Stomach (tissue), 9 donors: ENCODE data around the gene TRAF3IP1. TPM values are rescaled to one million over a fixed set of nuclear protein-coding genes. Genes with fewer than 3 reads are reported as not detected.
"Not testable (repeated sequence)": the region's sequence is repeated elsewhere in the genome, so short reads cannot be mapped to it uniquely, and the experiment has no call there.

Source experiments
- DNase-seq, 2 donors: peaks; one replicate each; pipeline versions ENCODE4 v3.0.0 to v3.0.0-alpha.2; 2013 to 2019
- H3K27ac ChIP-seq, 5 donors: fragments of 200-600 bp in 4 of 5; sonication (generic) in 4 of 5; one replicate each; pipeline ENCODE4 v1.5.1; 2013 to 2019; ENCODE audit warnings: mild to moderate bottlenecking in 1 of 5, moderate library complexity in 1 of 5
- H3K27me3 ChIP-seq, 3 donors: fragments of 200-600 bp; sonication (generic); one replicate each; pipeline ENCODE4 v1.5.1; 2017 to 2019; ENCODE audit warnings: mixed run types in 1 of 3
- H3K36me3 ChIP-seq, 4 donors: fragments of 200-600 bp; sonication (generic); 1 replicate in 3 of 4; 2 replicates in 1 of 4; pipeline ENCODE4 v1.5.1; 2016 to 2019
- H3K4me1 ChIP-seq, 4 donors: fragments of 200-600 bp; sonication (generic); one replicate each; pipeline ENCODE4 v1.5.1; 2016 to 2019
- H3K4me3 ChIP-seq, 4 donors: fragments of 200-600 bp; sonication (generic) in 3 of 4; one replicate each; pipeline ENCODE4 v1.5.1; 2016 to 2019; ENCODE audit warnings: mild to moderate bottlenecking in 1 of 4
- H3K9me3 ChIP-seq, 4 donors: fragments of 200-600 bp; sonication (generic); one replicate each; pipeline ENCODE4 v1.5.1; 2016 to 2019
- EP300 ChIP-seq: sonication (generic); formaldehyde crosslinking; IDR thresholded peaks from one replicate; pipeline ENCODE4 v1.6.1; 2017; ENCODE audit warnings: antibody characterized with exemption
- POLR2A ChIP-seq, 4 donors: fragments of 450-650 bp; IDR thresholded peaks; one replicate each; pipeline ENCODE4 v1.6.1; 2016; ENCODE audit warnings: antibody characterized with exemption in 4 of 4, control low read depth in 2 of 4, mild to moderate bottlenecking in 1 of 4, moderate library complexity in 1 of 4
- POLR2AphosphoS5 ChIP-seq, 3 donors: sonication (generic); formaldehyde crosslinking; IDR thresholded peaks; one replicate each; pipeline ENCODE4 v1.6.1; 2016; ENCODE audit warnings: antibody characterized with exemption in 3 of 3
- WGBS, 5 donors: extraction: QIAGEN DNeasy Blood & Tissue Kit in 3 of 5; methylation state at CpG; one replicate each; pipeline versions ENCODE4 v1.1.5 to v1.1.7; 2013 to 2018; 5-methylcytosine and 5-hydroxymethylcytosine counted together
- intact Hi-C: fragments of 100-400 bp; cut with DNase I; formaldehyde crosslinking; loops from one replicate; pipeline ENCODE4 v1.15.1; 2023; ENCODE audit warnings: low total_unique reads
- polyA plus RNA-seq, 3 donors: library from polyadenylated mRNA; stranded (reverse); fragments of 200-250 nt; gene quantifications; one replicate each; pipeline ENCODE4 v1.2.3, GENCODE V29; 2013
- total RNA-seq, 5 donors: library from RNA; depleted of rRNA; stranded (reverse); fragments of >200 nt; gene quantifications; one replicate each; pipeline versions ENCODE4 v1.1.0 to v1.2.3, GENCODE V29; 2014 to 2016
- TF ChIP-seq, protein P1 (sequence below), 7 experiments: fragments of 450-650 bp in 4 of 7; fragments of 200-600 bp in 3 of 7; sonication (generic) in 3 of 7; IDR thresholded peaks; one replicate each; pipeline ENCODE4 v1.5.1; 2016 to 2019; ENCODE audit warnings: antibody characterized with exemption in 7 of 7, control low read depth in 2 of 7, mild to moderate bottlenecking in 1 of 7
- donor health status: healthy with polysubstance abuse.
- donor health status: Bipolar disorder and iron deficiency.
- donor health status: healthy.

Gene TRAF3IP1
- total and polyA plus RNA-seq, 8 donors = 0.58 to 21.1 (median 10.8) TPM

DNA sequence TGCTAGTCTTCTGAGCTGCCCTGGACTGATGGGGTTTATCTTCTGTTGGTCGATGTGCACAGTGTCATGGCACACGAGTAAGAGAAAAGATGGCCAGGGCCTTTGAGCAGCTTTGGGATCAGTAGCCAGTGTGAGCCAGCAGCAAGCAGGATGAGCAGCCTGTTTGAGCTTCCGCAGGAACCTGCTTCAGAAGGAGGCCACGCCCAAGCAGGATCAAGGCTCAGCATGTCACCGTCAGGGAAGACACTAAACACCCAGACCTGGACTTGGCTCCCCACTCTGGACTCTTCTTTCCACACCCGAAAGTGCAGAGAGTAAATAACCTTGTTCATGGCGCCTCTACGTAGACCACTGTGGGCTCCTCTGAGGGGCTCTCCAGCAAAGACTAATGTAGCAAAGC lies 81.2 kb downstream of the TRAF3IP1 start:
- Histone ChIP-seq H3K4me1 (no peaks in the 10 kb centered on the region), H3K4me3 (no peak overlapping the region), H3K36me3 (peaks cover 0 to 50% (median 24%) of the 10 kb centered on the region in 4 donors), H3K27ac (no peak overlapping the region), H3K27me3 (no peaks in the 10 kb centered on the region), H3K9me3 (no peaks in the 10 kb centered on the region)
- intact Hi-C loops = no loop called here
- WGBS, 5 donors = 83 to 95% (median 90%) methylated on average over 8 of the region's 8 CpGs
- TF ChIP-seq EP300 = no peak
- TF ChIP-seq POLR2A (IDR thresholded peaks at IDR 0.05) = no peak
- TF ChIP-seq POLR2AphosphoS5 (IDR thresholded peaks at IDR 0.05) = no peak
- TF ChIP-seq, protein P1, sequence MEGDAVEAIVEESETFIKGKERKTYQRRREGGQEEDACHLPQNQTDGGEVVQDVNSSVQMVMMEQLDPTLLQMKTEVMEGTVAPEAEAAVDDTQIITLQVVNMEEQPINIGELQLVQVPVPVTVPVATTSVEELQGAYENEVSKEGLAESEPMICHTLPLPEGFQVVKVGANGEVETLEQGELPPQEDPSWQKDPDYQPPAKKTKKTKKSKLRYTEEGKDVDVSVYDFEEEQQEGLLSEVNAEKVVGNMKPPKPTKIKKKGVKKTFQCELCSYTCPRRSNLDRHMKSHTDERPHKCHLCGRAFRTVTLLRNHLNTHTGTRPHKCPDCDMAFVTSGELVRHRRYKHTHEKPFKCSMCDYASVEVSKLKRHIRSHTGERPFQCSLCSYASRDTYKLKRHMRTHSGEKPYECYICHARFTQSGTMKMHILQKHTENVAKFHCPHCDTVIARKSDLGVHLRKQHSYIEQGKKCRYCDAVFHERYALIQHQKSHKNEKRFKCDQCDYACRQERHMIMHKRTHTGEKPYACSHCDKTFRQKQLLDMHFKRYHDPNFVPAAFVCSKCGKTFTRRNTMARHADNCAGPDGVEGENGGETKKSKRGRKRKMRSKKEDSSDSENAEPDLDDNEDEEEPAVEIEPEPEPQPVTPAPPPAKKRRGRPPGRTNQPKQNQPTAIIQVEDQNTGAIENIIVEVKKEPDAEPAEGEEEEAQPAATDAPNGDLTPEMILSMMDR (IDR thresholded peaks at IDR 0.05) = no peak
- DNase-seq = peak in 1 of 2 donors; percentile 1

DNA sequence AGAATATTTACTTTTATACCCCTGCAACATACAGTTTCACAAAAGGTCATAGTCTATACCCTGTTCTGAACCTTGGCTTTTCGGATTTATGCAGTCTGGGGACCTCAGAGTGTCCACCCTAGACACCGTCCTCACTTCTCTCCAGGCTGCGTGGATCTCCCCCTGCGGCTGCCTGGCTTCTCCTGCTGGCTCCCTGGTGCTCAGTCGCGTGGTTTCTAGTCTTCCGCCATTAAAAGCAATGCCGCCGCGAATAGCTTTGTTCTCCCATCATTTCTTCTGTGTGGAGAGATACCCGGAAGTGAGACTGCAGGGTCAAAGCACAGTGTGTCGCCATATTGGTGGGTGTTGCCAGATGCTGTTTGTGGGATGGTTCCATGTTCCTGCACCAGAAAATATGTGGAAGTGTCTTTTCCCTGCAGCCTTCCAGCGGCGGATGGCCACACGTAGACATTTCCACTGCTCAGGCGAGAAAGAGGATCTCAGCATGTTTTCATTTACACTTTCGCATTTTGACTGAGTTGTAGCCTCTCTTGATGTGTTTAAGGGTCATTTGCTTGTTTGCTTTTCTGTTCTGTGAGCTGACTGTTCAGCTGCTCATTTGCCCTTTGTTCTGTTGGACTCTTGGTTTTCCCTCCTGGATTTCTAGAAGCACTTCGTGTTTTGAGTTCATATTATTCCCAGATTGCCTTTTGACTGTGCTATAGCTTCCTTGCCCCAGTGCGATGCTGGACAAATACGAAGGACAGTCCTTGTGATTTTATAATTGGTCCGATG lies 83.5 kb downstream of the TRAF3IP1 start:
- H3K36me3 ChIP-seq = peaks cover 0 to 48% (median 22%) of the 10 kb centered on the region in 4 donors
- peak in 1 of 2 donors; percentile 7 for DNase-seq
- H3K4me1 ChIP-seq = no peaks in the 10 kb centered on the region
- WGBS, 5 donors = 92 to 94% (median 93%) methylated on average over 21 of the region's 21 CpGs
- H3K4me3 ChIP-seq = no peak overlapping the region
- H3K27ac ChIP-seq = no peak overlapping the region
- intact Hi-C loops = no loop called here
- TF ChIP-seq POLR2AphosphoS5 (IDR thresholded peaks at IDR 0.05) = no peak
- no peak for TF ChIP-seq POLR2A (IDR thresholded peaks at IDR 0.05)
- no peak for TF ChIP-seq EP300
- TF ChIP-seq, protein P1 (IDR thresholded peaks at IDR 0.05) = no peak
- no peaks in the 10 kb centered on the region for H3K9me3 ChIP-seq
- no peaks in the 10 kb centered on the region for H3K27me3 ChIP-seq

DNA sequence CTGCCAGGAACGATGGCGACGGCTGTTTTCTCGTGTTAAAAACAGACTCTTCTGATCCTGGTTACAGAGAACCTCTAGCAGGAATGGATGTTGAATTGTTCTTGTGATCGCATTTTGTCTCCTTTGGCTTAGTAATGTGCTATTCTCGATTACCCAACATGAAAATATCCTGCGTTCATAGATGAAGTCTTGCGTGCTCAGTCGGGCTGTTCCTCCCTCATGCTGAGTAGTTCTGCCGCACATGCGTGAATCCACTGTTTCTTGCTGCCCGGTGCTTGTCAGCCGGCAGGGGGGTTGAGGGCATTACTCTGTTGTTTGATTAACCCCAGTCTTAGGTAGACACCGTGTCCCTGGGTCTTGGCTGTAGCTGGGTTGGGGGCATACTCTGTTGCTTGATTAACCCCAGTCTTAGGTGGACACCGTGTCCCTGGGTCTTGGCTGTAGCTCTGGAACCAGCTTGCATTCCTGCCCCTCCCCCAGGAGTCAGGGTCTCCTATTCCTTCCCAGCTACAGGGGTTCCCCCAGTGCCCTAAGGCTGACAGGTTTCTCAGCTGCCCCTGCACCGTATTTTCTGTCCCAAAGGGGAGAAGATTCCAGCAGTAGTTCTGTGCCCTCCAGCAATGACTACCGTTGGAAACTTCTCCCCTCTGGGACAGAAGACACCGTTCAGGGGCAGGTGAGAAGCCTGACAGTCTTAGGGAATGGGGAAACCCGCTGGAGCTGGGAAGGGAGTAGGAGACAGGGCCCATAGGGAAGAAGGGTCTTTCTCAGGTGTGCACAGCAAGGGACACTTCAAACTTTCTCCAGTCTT lies 84.3 kb downstream of the TRAF3IP1 start:
- Histone ChIP-seq H3K27ac (no peak overlapping the region), H3K36me3 (peaks cover 0 to 41% (median 16%) of the 10 kb centered on the region in 4 donors), H3K4me3 (no peak overlapping the region), H3K27me3 (no peaks in the 10 kb centered on the region), H3K9me3 (no peaks in the 10 kb centered on the region), H3K4me1 (no peaks in the 10 kb centered on the region)
- TF ChIP-seq POLR2A (IDR thresholded peaks at IDR 0.05) (no peak), EP300 (no peak), POLR2AphosphoS5 (IDR thresholded peaks at IDR 0.05) (no peak)
- TF ChIP-seq, protein P1 (IDR thresholded peaks at IDR 0.05) = no peak
- peak in 1 of 2 donors; percentile 15 for DNase-seq
- 85 to 95% (median 90%) methylated on average over 17 to 19 of the region's 19 CpGs for WGBS, 5 donors
- intact Hi-C loops = no loop called here

DNA sequence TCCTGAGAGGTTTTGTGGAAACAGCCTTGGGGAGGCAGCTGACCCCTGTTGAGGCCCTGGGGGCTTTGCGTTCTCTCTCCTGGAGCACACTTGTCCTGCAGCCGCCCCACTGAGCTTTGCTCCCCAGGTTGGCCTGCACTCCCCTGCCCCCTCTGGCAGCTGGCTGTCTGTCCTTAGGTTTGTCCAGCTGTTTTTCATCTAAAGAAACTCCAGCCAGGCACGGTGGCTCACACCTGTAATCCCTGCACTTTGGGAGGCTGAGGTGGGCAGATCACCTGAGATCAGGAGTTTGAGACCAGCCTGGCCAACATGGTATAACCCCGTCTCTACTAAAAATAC lies 84.9 kb downstream of the TRAF3IP1 start:
- whole genome bisulfite sequencing, 5 donors = 86 to 96% (median 95%) methylated on average over 4 of the region's 4 CpGs
- H3K27ac ChIP-seq, H3K4me3 ChIP-seq, H3K4me1 ChIP-seq, intact Hi-C loops, H3K9me3 ChIP-seq, H3K27me3 ChIP-seq, DNase-seq: not testable (repeated sequence)
- peaks cover 0 to 42% (median 11%) of the 10 kb centered on the region in 4 donors for H3K36me3 ChIP-seq
